Measurements from ENCODE around the gene ABCC10.
"Not testable (repeated sequence)": the region's sequence is repeated elsewhere in the genome, so short reads cannot be mapped to it uniquely, and the experiment has no call there.

Gene ABCC10

GRCh38 chr6:43442935-43443334 is 15.6 kb downstream of the ABCC10 start:
- FAIRE-seq (no peak), DNase-seq (ENCODE audit: low spot score) (no peak)

- no peak for FAIRE-seq
Measured at GRCh38 chr6:43444036-43444435, 16.7 kb downstream of the ABCC10 start.

GRCh38 chr6:43444582-43444981 is 17.2 kb downstream of the ABCC10 start:
- FAIRE-seq = no peak
- DNase-seq (ENCODE audit: low spot score) = no peak

More at GRCh38 chr6:43444036-43444435, 16.7 kb downstream of the ABCC10 start:
- no peak for DNase-seq (ENCODE audit: low spot score)

GRCh38 chr6:43445576-43445975 is 18.2 kb downstream of the ABCC10 start:
- no peak for FAIRE-seq
- no peak for DNase-seq (ENCODE audit: low spot score)

- DNase-seq (ENCODE audit: low spot score) = no peak
- no peak for FAIRE-seq
Measured at GRCh38 chr6:43447604-43448003, 20.3 kb downstream of the ABCC10 start.

GRCh38 chr6:43448916-43449315 is 21.6 kb downstream of the ABCC10 start:
- DNase-seq (ENCODE audit: low spot score) (no peak), FAIRE-seq (no peak)

- FAIRE-seq = no peak
- no peak for DNase-seq (ENCODE audit: low spot score)
Measured at GRCh38 chr6:43450699-43451131, 23.4 kb downstream of the ABCC10 start.

GRCh38 chr6:43451348-43451747 is 24.0 kb downstream of the ABCC10 start:
- FAIRE-seq (no peak), DNase-seq (ENCODE audit: low spot score) (no peak)

- FAIRE-seq (no peak), DNase-seq (ENCODE audit: low spot score) (no peak)
Measured at GRCh38 chr6:43451939-43452338, 24.6 kb downstream of the ABCC10 start.

GRCh38 chr6:43452896-43453295 is 25.6 kb downstream of the ABCC10 start:
- no peak for DNase-seq (ENCODE audit: low spot score)
- no peak for FAIRE-seq

- DNase-seq (ENCODE audit: low spot score) = no peak
- no peak for FAIRE-seq
Measured at GRCh38 chr6:43453831-43454230, 26.5 kb downstream of the ABCC10 start.

GRCh38 chr6:43454290-43454695 is 27.0 kb downstream of the ABCC10 start:
- DNase-seq (ENCODE audit: low spot score) (no peak), FAIRE-seq (peak; percentile 71)

GRCh38 chr6:43454696-43455530 is 27.6 kb downstream of the ABCC10 start:
- DNase-seq (ENCODE audit: low spot score) (peak; percentile 63), FAIRE-seq (no peak)

GRCh38 chr6:43455531-43456428 is 28.4 kb downstream of the ABCC10 start, which contains the start of gene DLK2:
Gene DLK2, minus strand, starts transcription at chr6:43455548. Its CDS starts 723 bp downstream, at chr6:43454825.
- FAIRE-seq (no peak), DNase-seq (ENCODE audit: low spot score) (peak; percentile 34)

GRCh38 chr6:43457643-43458042 is 30.3 kb downstream of the ABCC10 start:
- FAIRE-seq (no peak), DNase-seq (ENCODE audit: low spot score) (no peak)

GRCh38 chr6:43458154-43458553 is 30.8 kb downstream of the ABCC10 start:
- not testable (repeated sequence) for FAIRE-seq; DNase-seq (ENCODE audit: low spot score)

- FAIRE-seq = no peak
- DNase-seq (ENCODE audit: low spot score) = no peak
Measured at GRCh38 chr6:43459535-43459934, 32.2 kb downstream of the ABCC10 start.

- DNase-seq (ENCODE audit: low spot score) (no peak), FAIRE-seq (no peak)
Measured at GRCh38 chr6:43460032-43460431, 32.7 kb downstream of the ABCC10 start.

- FAIRE-seq = no peak
Measured at GRCh38 chr6:43461936-43462335, 34.6 kb downstream of the ABCC10 start.

GRCh38 chr6:43464337-43464736 is 37.0 kb downstream of the ABCC10 start:
- FAIRE-seq (no peak), DNase-seq (ENCODE audit: low spot score) (no peak)

More at GRCh38 chr6:43461936-43462335, 34.6 kb downstream of the ABCC10 start:
- DNase-seq (ENCODE audit: low spot score) = no peak

GRCh38 chr6:43465948-43466347 is 38.6 kb downstream of the ABCC10 start:
- no peak for DNase-seq (ENCODE audit: low spot score)
- no peak for FAIRE-seq

GRCh38 chr6:43467265-43467664 is 39.9 kb downstream of the ABCC10 start:
- not testable (repeated sequence) for DNase-seq (ENCODE audit: low spot score); FAIRE-seq
